SK-N-SH treated with all-trans-retinoic acid at 6 μM for 48 hours (cell line): Measurements from ENCODE around the gene INTS15.

ENCODE experiments used
- ARNTL ChIP-seq: fragments of 450-650 bp; formaldehyde crosslinking; IDR thresholded peaks from 2 replicates; pipeline ENCODE4 v1.5.0; 2020; ENCODE audit warnings: low read depth, mild to moderate bottlenecking, moderate library complexity, borderline replicate concordance
- PPARA ChIP-seq: fragments of 250-450 bp; sonication (Bioruptor Pico); IDR thresholded peaks from 2 replicates; pipeline ENCODE4 v1.5.0; 2020; ENCODE audit warnings: mild to moderate bottlenecking, borderline replicate concordance
- SNAI2 ChIP-seq: fragments of 250-450 bp; sonication (Bioruptor Pico); IDR thresholded peaks from 2 replicates; pipeline ENCODE4 v1.5.0; 2020; ENCODE audit warnings: mild to moderate bottlenecking, moderate library complexity
- ZFP3 ChIP-seq: fragments of 250-450 bp; sonication (Bioruptor Pico); IDR thresholded peaks from 2 replicates; pipeline ENCODE4 v1.5.0; 2020; ENCODE audit warnings: mild to moderate bottlenecking, moderate library complexity
- ZFP30 ChIP-seq: fragments of 450-650 bp; formaldehyde crosslinking; IDR thresholded peaks from 2 replicates; pipeline ENCODE4 v1.5.0; 2022; ENCODE audit warnings: mild to moderate bottlenecking, moderate library complexity
- ZNF565 ChIP-seq: fragments of 450-650 bp; formaldehyde crosslinking; conservative IDR thresholded peaks from 2 replicates; pipeline ENCODE4 v1.5.0; 2020; ENCODE audit warnings: low read depth, mild to moderate bottlenecking, moderate library complexity
- ZNF70 ChIP-seq: fragments of 450-650 bp; formaldehyde crosslinking; IDR thresholded peaks from 2 replicates; pipeline ENCODE4 v1.5.0; 2020; ENCODE audit warnings: mild to moderate bottlenecking, moderate library complexity
- ZNF8 ChIP-seq: fragments of 450-650 bp; formaldehyde crosslinking; IDR thresholded peaks from 2 replicates; pipeline ENCODE4 v1.5.0; 2020; ENCODE audit warnings: mild to moderate bottlenecking, moderate library complexity
- TF ChIP-seq, protein P1 (sequence below): fragments of 250-450 bp; sonication (Bioruptor Pico); IDR thresholded peaks from 2 replicates; pipeline ENCODE4 v1.8.0; 2021; ENCODE audit warnings: low read depth, mild to moderate bottlenecking, moderate library complexity, borderline replicate concordance
- TF ChIP-seq, protein P2 (sequence below): fragments of 250-450 bp; sonication (Bioruptor Pico); IDR thresholded peaks from 2 replicates; pipeline ENCODE4 v1.8.0; 2020; ENCODE audit warnings: mild to moderate bottlenecking, moderate library complexity, borderline replicate concordance
- TF ChIP-seq, protein P3 (sequence below): fragments of 250-450 bp; sonication (Bioruptor Pico); IDR thresholded peaks from 2 replicates; pipeline ENCODE4 v1.5.1; 2021; ENCODE audit warnings: mild to moderate bottlenecking, moderate library complexity
- TF ChIP-seq, protein P4 (sequence below): fragments of 250-450 bp; sonication (Bioruptor Pico); IDR thresholded peaks from 2 replicates; pipeline ENCODE4 v1.5.1; 2020; ENCODE audit warnings: low read depth, mild to moderate bottlenecking, moderate library complexity

DNA sequence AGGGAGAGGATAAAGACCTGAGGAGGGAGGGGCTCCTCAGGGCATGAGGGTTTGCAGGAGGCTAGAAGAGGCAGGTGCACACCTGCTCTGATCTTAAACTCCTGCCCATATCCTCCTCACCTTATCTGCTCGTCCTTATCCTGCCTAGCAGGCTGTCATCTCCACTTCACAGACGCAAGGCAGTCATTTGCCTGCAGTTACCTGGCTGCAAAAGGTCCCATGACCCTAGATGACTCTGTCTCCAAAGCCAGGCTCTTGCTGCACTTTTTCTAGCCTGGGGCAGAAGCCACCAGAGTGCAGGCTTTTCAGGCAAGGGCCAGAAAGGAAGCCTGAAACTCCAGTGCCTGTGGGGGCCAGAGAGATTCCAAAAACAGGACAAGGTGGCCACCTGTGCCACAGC lies 23.9 kb downstream of the INTS15 start:
- TF ChIP-seq, protein P1, sequence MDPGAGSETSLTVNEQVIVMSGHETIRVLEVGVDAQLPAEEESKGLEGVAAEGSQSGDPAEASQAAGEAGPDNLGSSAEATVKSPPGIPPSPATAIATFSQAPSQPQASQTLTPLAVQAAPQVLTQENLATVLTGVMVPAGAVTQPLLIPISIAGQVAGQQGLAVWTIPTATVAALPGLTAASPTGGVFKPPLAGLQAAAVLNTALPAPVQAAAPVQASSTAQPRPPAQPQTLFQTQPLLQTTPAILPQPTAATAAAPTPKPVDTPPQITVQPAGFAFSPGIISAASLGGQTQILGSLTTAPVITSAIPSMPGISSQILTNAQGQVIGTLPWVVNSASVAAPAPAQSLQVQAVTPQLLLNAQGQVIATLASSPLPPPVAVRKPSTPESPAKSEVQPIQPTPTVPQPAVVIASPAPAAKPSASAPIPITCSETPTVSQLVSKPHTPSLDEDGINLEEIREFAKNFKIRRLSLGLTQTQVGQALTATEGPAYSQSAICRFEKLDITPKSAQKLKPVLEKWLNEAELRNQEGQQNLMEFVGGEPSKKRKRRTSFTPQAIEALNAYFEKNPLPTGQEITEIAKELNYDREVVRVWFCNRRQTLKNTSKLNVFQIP (CRISPR knock-in tag) = no peak
- TF ChIP-seq, protein P2, sequence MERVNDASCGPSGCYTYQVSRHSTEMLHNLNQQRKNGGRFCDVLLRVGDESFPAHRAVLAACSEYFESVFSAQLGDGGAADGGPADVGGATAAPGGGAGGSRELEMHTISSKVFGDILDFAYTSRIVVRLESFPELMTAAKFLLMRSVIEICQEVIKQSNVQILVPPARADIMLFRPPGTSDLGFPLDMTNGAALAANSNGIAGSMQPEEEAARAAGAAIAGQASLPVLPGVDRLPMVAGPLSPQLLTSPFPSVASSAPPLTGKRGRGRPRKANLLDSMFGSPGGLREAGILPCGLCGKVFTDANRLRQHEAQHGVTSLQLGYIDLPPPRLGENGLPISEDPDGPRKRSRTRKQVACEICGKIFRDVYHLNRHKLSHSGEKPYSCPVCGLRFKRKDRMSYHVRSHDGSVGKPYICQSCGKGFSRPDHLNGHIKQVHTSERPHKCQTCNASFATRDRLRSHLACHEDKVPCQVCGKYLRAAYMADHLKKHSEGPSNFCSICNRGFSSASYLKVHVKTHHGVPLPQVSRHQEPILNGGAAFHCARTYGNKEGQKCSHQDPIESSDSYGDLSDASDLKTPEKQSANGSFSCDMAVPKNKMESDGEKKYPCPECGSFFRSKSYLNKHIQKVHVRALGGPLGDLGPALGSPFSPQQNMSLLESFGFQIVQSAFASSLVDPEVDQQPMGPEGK (CRISPR knock-in tag) = no peak
- TF ChIP-seq SNAI2 (CRISPR knock-in tag) (no peak), ARNTL (CRISPR knock-in tag) (no peak), ZFP30 (CRISPR knock-in tag) (no peak), ZFP3 (CRISPR knock-in tag) (no peak), ZNF8 (CRISPR knock-in tag) (no peak), ZNF70 (CRISPR knock-in tag) (no peak), PPARA (CRISPR knock-in tag) (no peak), ZNF565 (CRISPR knock-in tag) (no peak)
- TF ChIP-seq, protein P3, sequence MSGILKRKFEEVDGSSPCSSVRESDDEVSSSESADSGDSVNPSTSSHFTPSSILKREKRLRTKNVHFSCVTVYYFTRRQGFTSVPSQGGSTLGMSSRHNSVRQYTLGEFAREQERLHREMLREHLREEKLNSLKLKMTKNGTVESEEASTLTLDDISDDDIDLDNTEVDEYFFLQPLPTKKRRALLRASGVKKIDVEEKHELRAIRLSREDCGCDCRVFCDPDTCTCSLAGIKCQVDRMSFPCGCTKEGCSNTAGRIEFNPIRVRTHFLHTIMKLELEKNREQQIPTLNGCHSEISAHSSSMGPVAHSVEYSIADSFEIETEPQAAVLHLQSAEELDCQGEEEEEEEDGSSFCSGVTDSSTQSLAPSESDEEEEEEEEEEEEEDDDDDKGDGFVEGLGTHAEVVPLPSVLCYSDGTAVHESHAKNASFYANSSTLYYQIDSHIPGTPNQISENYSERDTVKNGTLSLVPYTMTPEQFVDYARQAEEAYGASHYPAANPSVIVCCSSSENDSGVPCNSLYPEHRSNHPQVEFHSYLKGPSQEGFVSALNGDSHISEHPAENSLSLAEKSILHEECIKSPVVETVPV (CRISPR knock-in tag) = no peak
- TF ChIP-seq, protein P4, sequence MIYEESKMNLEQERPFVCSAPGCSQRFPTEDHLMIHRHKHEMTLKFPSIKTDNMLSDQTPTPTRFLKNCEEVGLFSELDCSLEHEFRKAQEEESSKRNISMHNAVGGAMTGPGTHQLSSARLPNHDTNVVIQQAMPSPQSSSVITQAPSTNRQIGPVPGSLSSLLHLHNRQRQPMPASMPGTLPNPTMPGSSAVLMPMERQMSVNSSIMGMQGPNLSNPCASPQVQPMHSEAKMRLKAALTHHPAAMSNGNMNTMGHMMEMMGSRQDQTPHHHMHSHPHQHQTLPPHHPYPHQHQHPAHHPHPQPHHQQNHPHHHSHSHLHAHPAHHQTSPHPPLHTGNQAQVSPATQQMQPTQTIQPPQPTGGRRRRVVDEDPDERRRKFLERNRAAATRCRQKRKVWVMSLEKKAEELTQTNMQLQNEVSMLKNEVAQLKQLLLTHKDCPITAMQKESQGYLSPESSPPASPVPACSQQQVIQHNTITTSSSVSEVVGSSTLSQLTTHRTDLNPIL (CRISPR knock-in tag) = no peak
